Cerebellar nuclear complex (tissue), 1 donor: Measurements from ENCODE around the gene ANXA5.
"Not testable (repeated sequence)": the region's sequence is repeated elsewhere in the genome, so short reads cannot be mapped to it uniquely, and the experiment has no call there.

Source experiments
- DNase-seq, 2 experiments: peaks; one replicate each; lab custom pipeline; 2025; lab: John Stamatoyannopoulos, UW

Gene ANXA5

GRCh38 chr4:121679267-121679666 lies 17.5 kb downstream of the ANXA5 start:
- DNase-seq = no peak

- no peak for DNase-seq
These were observed 19.3 kb downstream of the ANXA5 start for GRCh38 chr4:121677524-121677923.

- no peak for DNase-seq
These were observed 20.3 kb downstream of the ANXA5 start for GRCh38 chr4:121676345-121677075.

GRCh38 chr4:121675715-121676114 lies 21.1 kb downstream of the ANXA5 start:
- no peak for DNase-seq

- no peak for DNase-seq
These were observed 22.1 kb downstream of the ANXA5 start for GRCh38 chr4:121674696-121675095.

GRCh38 chr4:121674191-121674590 lies 22.6 kb downstream of the ANXA5 start:
- no peak for DNase-seq

- DNase-seq = no peak
These were observed 27.6 kb downstream of the ANXA5 start for GRCh38 chr4:121669163-121669550.

- no peak for DNase-seq
These were observed 28.2 kb downstream of the ANXA5 start for GRCh38 chr4:121668368-121669162.

- DNase-seq = no peak
These were observed 30.6 kb downstream of the ANXA5 start for GRCh38 chr4:121666091-121666679.

GRCh38 chr4:121665371-121665770 lies 31.4 kb downstream of the ANXA5 start:
- no peak for DNase-seq

- no peak for DNase-seq
These were observed 34.6 kb downstream of the ANXA5 start for GRCh38 chr4:121662225-121662624.

GRCh38 chr4:121660175-121660933 lies 36.4 kb downstream of the ANXA5 start:
- DNase-seq = not testable (repeated sequence)

GRCh38 chr4:121658125-121658524 lies 38.7 kb downstream of the ANXA5 start:
- no peak for DNase-seq

GRCh38 chr4:121656269-121656641 lies 40.5 kb downstream of the ANXA5 start:
- no peak for DNase-seq

- no peak for DNase-seq
These were observed 41.2 kb downstream of the ANXA5 start for GRCh38 chr4:121655320-121656268.

GRCh38 chr4:121654738-121655137 lies 42.0 kb downstream of the ANXA5 start:
- no peak for DNase-seq

GRCh38 chr4:121653986-121654385 lies 42.8 kb downstream of the ANXA5 start:
- no peak for DNase-seq

GRCh38 chr4:121653214-121653613 lies 43.6 kb downstream of the ANXA5 start:
- DNase-seq = no peak

GRCh38 chr4:121651597-121651996 lies 45.2 kb downstream of the ANXA5 start:
- no peak for DNase-seq

GRCh38 chr4:121650741-121651140 lies 46.0 kb downstream of the ANXA5 start:
- DNase-seq = no peak

GRCh38 chr4:121648516-121648915 lies 48.3 kb downstream of the ANXA5 start:
- DNase-seq = no peak
